Uterus (tissue), 2 donors: ENCODE results near the gene PAK4.

Source experiments
- POLR2A ChIP-seq, 2 donors: fragments of 450-650 bp; IDR thresholded peaks; one replicate each; pipeline ENCODE4 v1.6.1; 2016; ENCODE audit warnings: antibody characterized with exemption in 2 of 2, mild to moderate bottlenecking in 1 of 2, moderate library complexity in 1 of 2
- TF ChIP-seq, protein P1 (sequence below), 4 experiments: fragments of 200-600 bp in 2 of 4; fragments of 450-650 bp in 2 of 4; sonication (generic) in 2 of 4; IDR thresholded peaks; one replicate each; pipeline ENCODE4 v1.5.1; 2016 to 2019; ENCODE audit warnings: antibody characterized with exemption in 4 of 4, mild to moderate bottlenecking in 2 of 4, moderate library complexity in 1 of 4

GRCh38 chr19:39190768-39191167 is 65.2 kb downstream of the PAK4 start:
- TF ChIP-seq, protein P1, sequence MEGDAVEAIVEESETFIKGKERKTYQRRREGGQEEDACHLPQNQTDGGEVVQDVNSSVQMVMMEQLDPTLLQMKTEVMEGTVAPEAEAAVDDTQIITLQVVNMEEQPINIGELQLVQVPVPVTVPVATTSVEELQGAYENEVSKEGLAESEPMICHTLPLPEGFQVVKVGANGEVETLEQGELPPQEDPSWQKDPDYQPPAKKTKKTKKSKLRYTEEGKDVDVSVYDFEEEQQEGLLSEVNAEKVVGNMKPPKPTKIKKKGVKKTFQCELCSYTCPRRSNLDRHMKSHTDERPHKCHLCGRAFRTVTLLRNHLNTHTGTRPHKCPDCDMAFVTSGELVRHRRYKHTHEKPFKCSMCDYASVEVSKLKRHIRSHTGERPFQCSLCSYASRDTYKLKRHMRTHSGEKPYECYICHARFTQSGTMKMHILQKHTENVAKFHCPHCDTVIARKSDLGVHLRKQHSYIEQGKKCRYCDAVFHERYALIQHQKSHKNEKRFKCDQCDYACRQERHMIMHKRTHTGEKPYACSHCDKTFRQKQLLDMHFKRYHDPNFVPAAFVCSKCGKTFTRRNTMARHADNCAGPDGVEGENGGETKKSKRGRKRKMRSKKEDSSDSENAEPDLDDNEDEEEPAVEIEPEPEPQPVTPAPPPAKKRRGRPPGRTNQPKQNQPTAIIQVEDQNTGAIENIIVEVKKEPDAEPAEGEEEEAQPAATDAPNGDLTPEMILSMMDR (IDR thresholded peaks at IDR 0.05), result no peak
- no peak for TF ChIP-seq POLR2A (IDR thresholded peaks at IDR 0.05)
